ENCODE results near the gene FAM124B. TPM values are rescaled to one million over a fixed set of nuclear protein-coding genes. Genes with fewer than 3 reads are reported as not detected.

Gene FAM124B
- total and polyA plus RNA-seq, 2 of the 8 experiments (the other 6 are each of a cell fraction or from before 2014, with no cell fraction given) = 2.1 to 2.6 TPM

GRCh38 chr2:224369028-224369632 lies 32.8 kb downstream of the FAM124B start:
- no peak overlapping the region for H2BK20ac ChIP-seq (ENCODE audit: low read length)
- H2AFZ ChIP-seq (ENCODE audit: low read length) = peak overlapping the region; percentile 70
- H3K4me1 ChIP-seq (replicated peaks in 1 of 4; ENCODE audit: control insufficient read depth in 3 of 4, insufficient read depth in 4 of 4, low read length in 3 of 4) = no peaks in the 10 kb centered on the region; a peak in 1 of 7 replicates
- H4K20me1 ChIP-seq (replicated peaks in 1 of 2; ENCODE audit: control insufficient read depth in 1 of 2, insufficient read depth in 2 of 2, low read length in 2 of 2) = no peaks in the 10 kb centered on the region
- no peak overlapping the region for H3K27ac ChIP-seq (ENCODE audit: low read depth, low read length)
- H3K79me2 ChIP-seq (ENCODE audit: control insufficient read depth in 1 of 2, insufficient read depth in 2 of 2, low read length in 2 of 2) = no peaks in the 10 kb centered on the region
- POLR2A ChIA-PET (ENCODE audit: partially characterized antibody) = interaction anchor here (0.6 kb wide), 1 partner anchor 285 kb away, joined by 3 read pairs; no protein-coding TSS in a partner anchor
- 69% methylated on average over 7 of the region's 7 CpGs; no CpG with 5 or more reads in 1 of the 2 experiments for WGBS, 2 experiments (ENCODE audit: extremely low coverage in 1 of 2, insufficient coverage in 1 of 2, insufficient read length in 1 of 2, insufficient replicate concordance in 2 of 2, low coverage in 1 of 2, low lambda C conversion rate in 2 of 2, missing lambda C conversion rate in 1 of 2)
- no peaks in the 10 kb centered on the region for H3K27me3 ChIP-seq (replicated peaks in 1 of 4; ENCODE audit: control insufficient read depth in 3 of 4, extremely low read depth in 1 of 4, insufficient read depth in 3 of 4, low read length in 3 of 4)
- no peaks in the 10 kb centered on the region for H3K23me2 ChIP-seq (ENCODE audit: low read depth, low read length)
- H4K5ac ChIP-seq (ENCODE audit: insufficient read length, low read depth, low read length) = no peak overlapping the region
- no peaks in the 10 kb centered on the region for H3K36me3 ChIP-seq (ENCODE audit: control insufficient read depth in 2 of 4, insufficient read depth in 4 of 4, low read length in 3 of 4)
- H2BK120ac ChIP-seq (replicated peaks; ENCODE audit: low read depth, low read length) = no peak overlapping the region
- H2BK15ac ChIP-seq (ENCODE audit: low read length) = no peak overlapping the region; the same call in 1 of the 2 replicates
- no peak overlapping the region for H3K4ac ChIP-seq (replicated peaks; ENCODE audit: insufficient read length, low read depth, low read length)
- no peak overlapping the region for H3K23ac ChIP-seq (ENCODE audit: insufficient read length)
- no peaks in the 10 kb centered on the region for H3K79me1 ChIP-seq (ENCODE audit: low read depth, low read length)
- TF ChIP-seq, protein P1, sequence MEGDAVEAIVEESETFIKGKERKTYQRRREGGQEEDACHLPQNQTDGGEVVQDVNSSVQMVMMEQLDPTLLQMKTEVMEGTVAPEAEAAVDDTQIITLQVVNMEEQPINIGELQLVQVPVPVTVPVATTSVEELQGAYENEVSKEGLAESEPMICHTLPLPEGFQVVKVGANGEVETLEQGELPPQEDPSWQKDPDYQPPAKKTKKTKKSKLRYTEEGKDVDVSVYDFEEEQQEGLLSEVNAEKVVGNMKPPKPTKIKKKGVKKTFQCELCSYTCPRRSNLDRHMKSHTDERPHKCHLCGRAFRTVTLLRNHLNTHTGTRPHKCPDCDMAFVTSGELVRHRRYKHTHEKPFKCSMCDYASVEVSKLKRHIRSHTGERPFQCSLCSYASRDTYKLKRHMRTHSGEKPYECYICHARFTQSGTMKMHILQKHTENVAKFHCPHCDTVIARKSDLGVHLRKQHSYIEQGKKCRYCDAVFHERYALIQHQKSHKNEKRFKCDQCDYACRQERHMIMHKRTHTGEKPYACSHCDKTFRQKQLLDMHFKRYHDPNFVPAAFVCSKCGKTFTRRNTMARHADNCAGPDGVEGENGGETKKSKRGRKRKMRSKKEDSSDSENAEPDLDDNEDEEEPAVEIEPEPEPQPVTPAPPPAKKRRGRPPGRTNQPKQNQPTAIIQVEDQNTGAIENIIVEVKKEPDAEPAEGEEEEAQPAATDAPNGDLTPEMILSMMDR (IDR thresholded peaks at IDR 0.05; ENCODE audit: control extremely low read depth in 1 of 3, insufficient read depth in 1 of 3, low read depth in 1 of 3, low read length in 3 of 3) = peak in 2 of 3 experiments; percentile 48 to 65; a peak in 3 of 4 replicates
- TF ChIP-seq SIX5 (IDR thresholded peaks at IDR 0.05; ENCODE audit: low read depth, low read length) (no peak), RAD21 (IDR thresholded peaks at IDR 0.05 in 1 of 2, conservative IDR thresholded peaks at IDR 0.05 in 1 of 2; ENCODE audit: low read depth in 2 of 2, low read length in 2 of 2) (peak; percentile 54 to 63)
- no peak overlapping the region for H3K56ac ChIP-seq (replicated peaks; ENCODE audit: insufficient read length, low read depth, low read length)
- no peak overlapping the region for H3K4me3 ChIP-seq (ENCODE audit: extremely low read depth in 1 of 4, insufficient read depth in 2 of 4, low read depth in 3 of 4, low read length in 4 of 4)
- H2AK5ac ChIP-seq (ENCODE audit: low read depth, low read length) = no peak overlapping the region
- DNase-seq (ENCODE audit: low read depth in 1 of 2, low spot score in 2 of 2) (no peak), FAIRE-seq (peak; percentile 13)
- H3K9ac ChIP-seq (replicated peaks in 1 of 4; ENCODE audit: extremely low read depth in 1 of 4, low read depth in 3 of 4, low read length in 3 of 4) = no peak overlapping the region
- no peaks in the 10 kb centered on the region for H3K9me3 ChIP-seq (ENCODE audit: insufficient read depth in 2 of 2, low read depth in 1 of 2, low read length in 1 of 2)
- H3K4me2 ChIP-seq (ENCODE audit: insufficient read depth in 1 of 2, low read depth in 2 of 2, low read length in 2 of 2) = no peak overlapping the region
- no peak overlapping the region for H3K14ac ChIP-seq (ENCODE audit: insufficient read length)
- H4K91ac ChIP-seq (replicated peaks; ENCODE audit: insufficient read length, low read length) = no peak overlapping the region
- 0 out of 2 replicates have a peak overlapping the region, but pooled peaks have one; percentile 31 for H2BK5ac ChIP-seq (ENCODE audit: low read depth, low read length)
- H4K8ac ChIP-seq (ENCODE audit: extremely low read depth, insufficient read depth, low read length) = no peak overlapping the region
- CTCF ChIA-PET (ENCODE audit: partially characterized antibody) = interaction anchor here (0.6 to 5.7 kb wide), 43 partner anchors 8 to 606 kb away, joined by 3 to 45 read pairs (median 4); partner anchors contain the start of gene FAM124B
- no peak overlapping the region for H2BK12ac ChIP-seq (ENCODE audit: low read depth, low read length)
- H3K18ac ChIP-seq (ENCODE audit: extremely low read depth, low read length) = no peak overlapping the region

Measured in H1 (cell line).